ENCODE data around the gene SYNPO.

Gene SYNPO

GRCh38 chr5:150640311-150641005 lies at the start of gene SYNPO:
Gene SYNPO (plus strand): TSS chr5:150640660. CDS start chr5:150648276, 7,616 bp downstream.
- FAIRE-seq (no peak), DNase-seq (ENCODE audit: insufficient read length, low spot score) (no peak)
- no peak for TF ChIP-seq CTCF (IDR thresholded peaks at IDR 0.05; ENCODE audit: insufficient read depth, missing control alignments)

GRCh38 chr5:150590979-150591695 lies 49.3 kb upstream of the SYNPO start:
- no peak for DNase-seq (ENCODE audit: insufficient read length, low spot score)
- no peak for TF ChIP-seq CTCF (IDR thresholded peaks at IDR 0.05; ENCODE audit: insufficient read depth, missing control alignments)

DNA sequence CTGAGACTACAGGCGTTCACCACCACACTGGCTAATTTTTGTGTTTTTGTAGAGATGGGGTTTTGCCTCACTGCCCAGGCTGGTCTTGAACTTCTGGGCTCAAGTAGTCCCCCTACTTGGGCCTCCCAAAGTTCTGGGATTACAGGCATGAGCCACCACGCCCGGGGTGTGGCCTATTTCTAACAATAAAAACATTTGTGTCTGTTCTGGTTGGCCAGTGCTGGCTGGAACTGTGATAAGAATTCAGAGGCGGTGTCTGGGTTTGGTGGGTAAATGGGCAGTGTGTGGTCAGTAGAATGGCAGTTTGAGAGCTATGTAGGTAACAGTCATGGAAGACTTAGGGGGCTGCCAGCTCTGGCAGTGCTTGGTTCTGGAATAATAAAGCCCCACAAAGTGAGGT lies 46.9 kb upstream of the SYNPO start:
- DNase-seq (ENCODE audit: insufficient read length, low spot score) (no peak), FAIRE-seq (no peak)
- TF ChIP-seq CTCF (IDR thresholded peaks at IDR 0.05; ENCODE audit: insufficient read depth, missing control alignments): no peak

More at GRCh38 chr5:150590979-150591695, 49.3 kb upstream of the SYNPO start:
- no peak for FAIRE-seq

DNA sequence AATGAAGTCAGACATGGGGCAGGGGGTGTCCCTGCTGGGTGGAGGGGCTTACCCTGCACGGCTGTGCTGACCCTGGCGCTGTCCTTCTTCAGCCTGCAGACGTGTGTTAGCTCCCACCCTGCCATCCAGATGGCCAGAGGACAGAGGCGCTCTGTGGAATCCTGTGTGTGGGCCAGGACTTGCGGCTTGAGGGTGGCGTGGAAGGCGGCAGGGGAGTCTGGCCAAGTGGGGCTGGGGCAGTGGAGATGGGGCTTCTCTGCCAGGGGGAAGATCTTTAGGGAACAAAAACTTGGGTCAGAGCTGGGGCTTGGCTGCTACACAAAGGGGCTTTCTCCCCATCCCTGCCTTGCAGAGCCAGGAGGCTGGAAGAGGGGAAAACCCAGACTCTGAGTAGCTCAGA lies 46.5 kb upstream of the SYNPO start:
- TF ChIP-seq CTCF (IDR thresholded peaks at IDR 0.05; ENCODE audit: insufficient read depth, missing control alignments): no peak
- FAIRE-seq (no peak), DNase-seq (ENCODE audit: insufficient read length, low spot score) (no peak)

GRCh38 chr5:150595466-150596031 lies 44.9 kb upstream of the SYNPO start:
- no peak for DNase-seq (ENCODE audit: insufficient read length, low spot score)
- FAIRE-seq: no peak
- TF ChIP-seq CTCF (IDR thresholded peaks at IDR 0.05; ENCODE audit: insufficient read depth, missing control alignments): no peak

DNA sequence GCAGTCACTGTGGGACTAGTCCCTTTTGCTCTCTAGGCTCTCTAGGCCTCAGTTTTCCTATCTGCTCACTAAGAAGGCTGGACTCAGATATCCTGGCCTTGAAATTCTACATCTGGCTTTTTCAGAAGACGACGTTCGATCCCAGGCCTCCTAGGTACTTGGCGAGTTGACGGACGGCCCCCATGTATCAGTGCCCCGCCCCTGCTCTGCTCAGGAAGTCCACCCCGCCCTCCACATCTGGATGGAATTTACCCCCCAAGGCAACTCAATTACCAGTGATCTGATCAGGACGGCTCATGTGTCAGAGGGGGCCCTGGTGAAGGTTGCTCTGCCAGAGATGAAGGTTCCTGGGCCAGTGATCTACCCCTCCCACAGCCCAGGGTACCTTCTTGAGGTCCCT lies 44.1 kb upstream of the SYNPO start:
- no peak for TF ChIP-seq CTCF (IDR thresholded peaks at IDR 0.05; ENCODE audit: insufficient read depth, missing control alignments)
- no peak for DNase-seq (ENCODE audit: insufficient read length, low spot score)
- FAIRE-seq: no peak

GRCh38 chr5:150596826-150597225 lies 43.6 kb upstream of the SYNPO start:
- DNase-seq (ENCODE audit: insufficient read length, low spot score) (no peak), FAIRE-seq (no peak)
- TF ChIP-seq CTCF (IDR thresholded peaks at IDR 0.05; ENCODE audit: insufficient read depth, missing control alignments): no peak

Data from D721Med (cell line).